GM21360 (cell line): Measurements from ENCODE around the gene CRABP1.

Experiments
- ATAC-seq: cut with Tn5 transposase; IDR thresholded peaks from one replicate; pipeline ENCODE4 v1.9.1; 2021; ENCODE audit warnings: mild to moderate bottlenecking, moderate library complexity; ENCODE audit not compliant: unreplicated experiment

The CRABP1 gene

GRCh38 chr15:78316283-78317083, 23.7 kb upstream of the CRABP1 start:
- ATAC-seq = no peak

GRCh38 chr15:78317145-78317836, 22.9 kb upstream of the CRABP1 start:
- ATAC-seq = no peak

GRCh38 chr15:78319588-78319987, 20.6 kb upstream of the CRABP1 start:
- ATAC-seq = no peak

- no peak for ATAC-seq
Observed at GRCh38 chr15:78320183-78320582, 20.0 kb upstream of the CRABP1 start.

GRCh38 chr15:78321041-78321570, 19.0 kb upstream of the CRABP1 start:
- ATAC-seq = no peak

- ATAC-seq = no peak
Observed at GRCh38 chr15:78321786-78322185, 18.4 kb upstream of the CRABP1 start.

- ATAC-seq = no peak
Observed at GRCh38 chr15:78322243-78322642, 17.9 kb upstream of the CRABP1 start.

- no peak for ATAC-seq
Observed at GRCh38 chr15:78322724-78323521, 17.2 kb upstream of the CRABP1 start.

- no peak for ATAC-seq
Observed at GRCh38 chr15:78323693-78324092, 16.5 kb upstream of the CRABP1 start.

- no peak for ATAC-seq
Observed at GRCh38 chr15:78324144-78324543, 16.0 kb upstream of the CRABP1 start.

- ATAC-seq = no peak
Observed at GRCh38 chr15:78325092-78325843, 14.9 kb upstream of the CRABP1 start.

GRCh38 chr15:78327466-78327865, 12.7 kb upstream of the CRABP1 start:
- ATAC-seq = no peak

- ATAC-seq = no peak
Observed at GRCh38 chr15:78329625-78330024, 10.5 kb upstream of the CRABP1 start.

- no peak for ATAC-seq
Observed at GRCh38 chr15:78334845-78335244, 5.3 kb upstream of the CRABP1 start.

GRCh38 chr15:78335985-78336384, 4.2 kb upstream of the CRABP1 start:
- no peak for ATAC-seq

GRCh38 chr15:78338781-78339180, 1.4 kb upstream of the CRABP1 start:
- ATAC-seq = no peak

GRCh38 chr15:78339559-78339958, 594 bp upstream of the CRABP1 start:
- no peak for ATAC-seq

GRCh38 chr15:78341057-78341987, 1.2 kb downstream of the CRABP1 start:
- no peak for ATAC-seq

GRCh38 chr15:78342021-78342420, 1.9 kb downstream of the CRABP1 start:
- ATAC-seq = no peak
